Loucy (cell line): ENCODE measurements around the gene ADAD2.

Experiments used
- H2AFZ ChIP-seq: fragments of 200-600 bp; sonication (generic); 2 replicates; pipeline ENCODE4 v1.6.0; 2016; ENCODE audit warnings: antibody characterized with exemption, mild to moderate bottlenecking, low read length, moderate library complexity
- H3F3A ChIP-seq: fragments of 200-600 bp; 2 replicates; pipeline ENCODE4 v1.6.0; 2016; ENCODE audit warnings: antibody characterized with exemption, low read depth, mild to moderate bottlenecking
- H3K27me3 ChIP-seq: fragments of 200-600 bp; sonication (generic); 2 replicates; pipeline ENCODE4 v1.6.1; 2014; ENCODE audit warnings: low read length, mild to moderate bottlenecking; ENCODE audit not compliant: insufficient read depth, poor library complexity, severe bottlenecking
- H3K36me3 ChIP-seq: fragments of 200-600 bp; sonication (generic); 2 replicates; pipeline ENCODE4 v1.6.1; 2016; ENCODE audit warnings: low read length; ENCODE audit not compliant: insufficient read depth
- H3K4me1 ChIP-seq: fragments of 200-600 bp; sonication (generic); 2 replicates; pipeline ENCODE4 v1.5.1; 2014; ENCODE audit warnings: low read length, mild to moderate bottlenecking; ENCODE audit not compliant: insufficient read depth, poor library complexity, severe bottlenecking
- H3K4me2 ChIP-seq: fragments of 200-600 bp; sonication (generic); 2 replicates; pipeline ENCODE4 v1.6.0; 2014; ENCODE audit warnings: antibody characterized with exemption, low read length, low read depth, mild to moderate bottlenecking; ENCODE audit not compliant: poor library complexity, severe bottlenecking
- H3K4me3 ChIP-seq: fragments of 200-600 bp; sonication (generic); 2 replicates; pipeline ENCODE4 v1.5.1; 2014; ENCODE audit warnings: low read length, mild to moderate bottlenecking, mixed read lengths; ENCODE audit not compliant: poor library complexity, severe bottlenecking
- H3K79me2 ChIP-seq: fragments of 200-600 bp; sonication (generic); 2 replicates; pipeline ENCODE4 v1.6.1; 2014; ENCODE audit warnings: low read length; ENCODE audit not compliant: insufficient read depth
- H3K9ac ChIP-seq: fragments of 200-600 bp; sonication (generic); 2 replicates; pipeline ENCODE4 v1.6.0; 2014; ENCODE audit warnings: mild to moderate bottlenecking, low read depth, low read length, moderate library complexity; ENCODE audit not compliant: poor library complexity, severe bottlenecking
- H3K9me2 ChIP-seq: fragments of 200-600 bp; sonication (generic); replicated peaks from 2 replicates; pipeline ENCODE4 v1.6.1; 2016; ENCODE audit warnings: low read depth, low read length, mixed read lengths
- H3K9me3 ChIP-seq: fragments of 200-600 bp; sonication (generic); 2 replicates; pipeline ENCODE4 v1.6.1; 2014; ENCODE audit warnings: mild to moderate bottlenecking, antibody characterized with exemption, low read length, low read depth; ENCODE audit not compliant: insufficient read depth
- H4K20me1 ChIP-seq: fragments of 200-600 bp; sonication (generic); 2 replicates; pipeline ENCODE4 v1.6.0; 2014; ENCODE audit warnings: antibody characterized with exemption, low read length, mild to moderate bottlenecking; ENCODE audit not compliant: insufficient read depth, poor library complexity, severe bottlenecking
- EZH2phosphoT487 ChIP-seq: fragments of 200-600 bp; IDR thresholded peaks from 2 replicates; pipeline ENCODE4 v1.6.1; 2018; ENCODE audit warnings: antibody characterized with exemption, mild to moderate bottlenecking, moderate library complexity, borderline replicate concordance
- TF ChIP-seq, protein P1 (sequence below): fragments of 200-600 bp; sonication (generic); conservative IDR thresholded peaks from 2 replicates; pipeline ENCODE4 v1.5.1; 2014; ENCODE audit warnings: mild to moderate bottlenecking, antibody characterized with exemption, low read length

Gene ADAD2

DNA sequence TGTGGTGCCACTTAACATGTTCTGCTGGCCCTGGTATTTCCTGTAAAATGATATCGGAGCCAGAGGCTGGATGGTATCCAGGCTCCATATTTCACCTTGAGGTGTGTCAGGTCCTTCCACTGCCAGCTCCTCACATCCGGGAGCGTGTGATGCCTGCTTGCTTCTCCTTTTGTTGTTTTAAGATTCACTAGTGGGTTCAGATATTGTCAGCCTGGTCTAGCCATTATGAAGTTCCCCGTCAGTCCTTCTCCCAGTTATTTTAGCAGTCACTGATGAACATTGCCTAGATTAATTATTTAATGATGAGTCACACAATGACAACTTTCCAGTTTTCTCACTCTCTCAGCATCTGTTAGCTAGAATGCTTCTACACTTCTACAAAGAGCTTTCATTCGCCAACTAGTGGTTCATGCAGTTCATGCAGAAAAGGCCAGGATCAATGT, 34.6 kb upstream of the ADAD2 start:
- Histone ChIP-seq H3F3A (no peaks in the 10 kb centered on the region), H3K9me3 (no peaks in the 10 kb centered on the region), H4K20me1 (no peaks in the 10 kb centered on the region), H3K36me3 (no peaks in the 10 kb centered on the region), H3K27me3 (no peaks in the 10 kb centered on the region), H3K4me3 (no peak overlapping the region), H3K9me2 (no peaks in the 10 kb centered on the region), H3K4me2 (no peak overlapping the region), H3K4me1 (no peaks in the 10 kb centered on the region), H2AFZ (no peak overlapping the region), H3K9ac (no peak overlapping the region), H3K79me2 (no peaks in the 10 kb centered on the region)
- no peak for TF ChIP-seq EZH2phosphoT487
- TF ChIP-seq, protein P1, sequence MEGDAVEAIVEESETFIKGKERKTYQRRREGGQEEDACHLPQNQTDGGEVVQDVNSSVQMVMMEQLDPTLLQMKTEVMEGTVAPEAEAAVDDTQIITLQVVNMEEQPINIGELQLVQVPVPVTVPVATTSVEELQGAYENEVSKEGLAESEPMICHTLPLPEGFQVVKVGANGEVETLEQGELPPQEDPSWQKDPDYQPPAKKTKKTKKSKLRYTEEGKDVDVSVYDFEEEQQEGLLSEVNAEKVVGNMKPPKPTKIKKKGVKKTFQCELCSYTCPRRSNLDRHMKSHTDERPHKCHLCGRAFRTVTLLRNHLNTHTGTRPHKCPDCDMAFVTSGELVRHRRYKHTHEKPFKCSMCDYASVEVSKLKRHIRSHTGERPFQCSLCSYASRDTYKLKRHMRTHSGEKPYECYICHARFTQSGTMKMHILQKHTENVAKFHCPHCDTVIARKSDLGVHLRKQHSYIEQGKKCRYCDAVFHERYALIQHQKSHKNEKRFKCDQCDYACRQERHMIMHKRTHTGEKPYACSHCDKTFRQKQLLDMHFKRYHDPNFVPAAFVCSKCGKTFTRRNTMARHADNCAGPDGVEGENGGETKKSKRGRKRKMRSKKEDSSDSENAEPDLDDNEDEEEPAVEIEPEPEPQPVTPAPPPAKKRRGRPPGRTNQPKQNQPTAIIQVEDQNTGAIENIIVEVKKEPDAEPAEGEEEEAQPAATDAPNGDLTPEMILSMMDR: peak; percentile 40; the same call in 1 of the 2 replicates

DNA sequence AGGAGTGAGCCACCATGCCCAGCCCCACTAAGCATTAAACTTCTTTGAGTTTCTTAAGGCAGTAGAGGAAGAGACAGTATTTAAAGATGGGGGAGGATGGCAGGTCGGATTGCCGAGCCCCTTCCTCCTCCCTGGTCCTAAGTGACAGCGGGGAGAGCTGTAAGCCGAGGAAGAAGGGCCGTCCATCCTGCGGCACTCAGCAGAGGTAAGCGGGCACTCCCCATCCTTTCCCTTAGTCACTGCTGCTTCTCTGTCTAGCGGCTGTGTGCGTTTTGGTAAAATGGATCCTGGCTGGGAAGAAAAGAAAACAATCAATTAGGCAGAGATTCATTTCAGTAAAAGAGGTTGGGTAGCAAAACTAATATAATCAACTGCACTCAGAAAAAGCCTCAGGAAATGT, 31.9 kb upstream of the ADAD2 start:
- Histone ChIP-seq H3K4me3 (no peak overlapping the region), H3K9ac (no peak overlapping the region), H3K36me3 (no peaks in the 10 kb centered on the region), H3K79me2 (no peaks in the 10 kb centered on the region), H2AFZ (no peak overlapping the region), H3K9me2 (no peaks in the 10 kb centered on the region), H3K9me3 (no peaks in the 10 kb centered on the region), H3K27me3 (no peaks in the 10 kb centered on the region), H3K4me1 (no peaks in the 10 kb centered on the region), H4K20me1 (no peaks in the 10 kb centered on the region), H3F3A (no peaks in the 10 kb centered on the region), H3K4me2 (no peak overlapping the region)
- no peak for TF ChIP-seq EZH2phosphoT487
- TF ChIP-seq, protein P1: no peak

DNA sequence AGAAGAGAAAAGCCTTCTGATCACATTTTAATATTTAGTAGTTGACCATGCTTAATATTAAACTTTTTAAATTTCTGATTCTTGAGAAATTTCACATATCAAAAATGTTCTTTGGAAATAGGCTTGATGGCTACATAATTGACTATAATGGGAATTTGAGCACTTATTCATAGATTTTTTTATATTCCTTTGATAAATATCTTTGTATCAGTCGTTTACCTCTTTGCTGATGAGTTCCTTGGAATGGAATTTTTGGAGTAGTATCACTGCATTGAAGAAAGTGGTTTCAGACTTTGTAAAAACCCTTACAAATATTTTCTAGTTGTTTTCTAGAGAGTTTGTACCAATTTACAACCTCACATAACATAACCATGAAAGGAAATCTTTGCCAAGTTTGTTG, 31.2 kb upstream of the ADAD2 start:
- no peaks in the 10 kb centered on the region for H4K20me1 ChIP-seq
- no peak overlapping the region for H2AFZ ChIP-seq

More for the DNA sequence above, 31.2 kb upstream of the ADAD2 start:
- no peak overlapping the region for H3K4me3 ChIP-seq
- no peaks in the 10 kb centered on the region for H3K27me3 ChIP-seq
- no peaks in the 10 kb centered on the region for H3F3A ChIP-seq
- H3K36me3 ChIP-seq: no peaks in the 10 kb centered on the region
- TF ChIP-seq EZH2phosphoT487: no peak
- TF ChIP-seq, protein P1: no peak
- no peak overlapping the region for H3K4me2 ChIP-seq
- H3K9me3 ChIP-seq: no peaks in the 10 kb centered on the region
- H3K4me1 ChIP-seq: no peaks in the 10 kb centered on the region
- H3K9ac ChIP-seq: no peak overlapping the region
- H3K79me2 ChIP-seq: no peaks in the 10 kb centered on the region
- no peaks in the 10 kb centered on the region for H3K9me2 ChIP-seq
